Right atrium auricular region (tissue), 2 donors: Measurements from ENCODE around the gene CACNA1G. TPM values are rescaled to one million over a fixed set of nuclear protein-coding genes. Genes with fewer than 3 reads are reported as not detected.

Experiments
- DNase-seq: peaks from one replicate; pipeline ENCODE4 v3.0.0-alpha.2; 2019; ENCODE audit warnings: low spot score
- H3K27ac ChIP-seq, 2 donors: fragments of 200-600 bp; sonication (generic); 1 replicate in 1 of 2; 2 replicates in 1 of 2; pipeline ENCODE4 v1.5.1; 2016 to 2019
- H3K27me3 ChIP-seq, 2 donors: fragments of 200-600 bp; sonication (generic); one replicate each; pipeline versions ENCODE4 v1.5.1 to v1.6.0; 2017 to 2019
- H3K36me3 ChIP-seq: fragments of 200-600 bp; sonication (generic); one replicate; pipeline ENCODE4 v1.5.1; 2016
- H3K4me1 ChIP-seq, 2 donors: fragments of 200-600 bp; sonication (generic); one replicate each; pipeline versions ENCODE4 v1.5.1 to v1.6.0; 2017 to 2019
- H3K4me3 ChIP-seq, 2 donors: fragments of 200-600 bp; sonication (generic); 1 replicate in 1 of 2; 2 replicates in 1 of 2; pipeline ENCODE4 v1.5.1; 2017 to 2019; ENCODE audit warnings: mild to moderate bottlenecking in 1 of 2, moderate library complexity in 1 of 2
- H3K9me3 ChIP-seq, 2 donors: fragments of 200-600 bp; sonication (generic); one replicate each; pipeline ENCODE4 v1.5.1; 2019
- CTCF ChIP-seq, 2 donors: fragments of 200-600 bp; sonication (generic); IDR thresholded peaks; one replicate each; pipeline ENCODE4 v1.5.1; 2019; ENCODE audit warnings: antibody characterized with exemption in 2 of 2
- total RNA-seq, 2 donors: library from RNA; depleted of rRNA; stranded (reverse); fragments of >200 nt; gene quantifications; one replicate each; pipeline ENCODE4 v1.1.0, GENCODE V29; 2016

The CACNA1G gene
- total RNA-seq, 2 donors from 2014 or later: 4.3 to 6.2 TPM

GRCh38 chr17:50582741-50583140 is 22.2 kb downstream of the CACNA1G start:
- H3K36me3 ChIP-seq: no peaks in the 10 kb centered on the region
- no peak for TF ChIP-seq CTCF (IDR thresholded peaks at IDR 0.05)
- H3K4me1 ChIP-seq: peaks cover 0 to 46% of the 10 kb centered on the region in 2 donors
- no peak overlapping the region for H3K4me3 ChIP-seq
- DNase-seq: no peak
- peak overlapping the region; percentile 84 to 94 for H3K27ac ChIP-seq
- no peaks in the 10 kb centered on the region for H3K9me3 ChIP-seq
- no peaks in the 10 kb centered on the region for H3K27me3 ChIP-seq

GRCh38 chr17:50583641-50584040 is 23.1 kb downstream of the CACNA1G start:
- Histone ChIP-seq H3K27me3 (no peaks in the 10 kb centered on the region), H3K4me3 (peak overlapping the region in 1 of 2 donors; percentile 31), H3K36me3 (no peaks in the 10 kb centered on the region), H3K9me3 (no peaks in the 10 kb centered on the region), H3K4me1 (peaks cover 0 to 51% of the 10 kb centered on the region in 2 donors), H3K27ac (peak overlapping the region; percentile 84 to 94)
- no peak for DNase-seq
- TF ChIP-seq CTCF (IDR thresholded peaks at IDR 0.05): no peak

- Histone ChIP-seq H3K9me3 (no peaks in the 10 kb centered on the region), H3K27me3 (no peaks in the 10 kb centered on the region), H3K27ac (peak overlapping the region; percentile 84 to 94), H3K4me1 (peaks cover 0 to 55% of the 10 kb centered on the region in 2 donors), H3K36me3 (no peaks in the 10 kb centered on the region), H3K4me3 (peak overlapping the region in 1 of 2 donors; percentile 31)
- DNase-seq: no peak
- TF ChIP-seq CTCF (IDR thresholded peaks at IDR 0.05): no peak
These were observed 23.6 kb downstream of the CACNA1G start for GRCh38 chr17:50584116-50584515.

GRCh38 chr17:50584749-50585148 is 24.2 kb downstream of the CACNA1G start:
- Histone ChIP-seq H3K36me3 (no peaks in the 10 kb centered on the region), H3K27me3 (no peaks in the 10 kb centered on the region), H3K4me3 (peak overlapping the region in 1 of 2 donors; percentile 31), H3K9me3 (no peaks in the 10 kb centered on the region), H3K4me1 (peaks cover 0 to 58% of the 10 kb centered on the region in 2 donors), H3K27ac (peak overlapping the region; percentile 84 to 94)
- TF ChIP-seq CTCF (IDR thresholded peaks at IDR 0.05): no peak
- no peak for DNase-seq

- Histone ChIP-seq H3K4me1 (peaks cover 0 to 59% of the 10 kb centered on the region in 2 donors), H3K27ac (peak overlapping the region; percentile 84 to 94), H3K4me3 (no peak overlapping the region), H3K9me3 (no peaks in the 10 kb centered on the region), H3K36me3 (no peaks in the 10 kb centered on the region), H3K27me3 (no peaks in the 10 kb centered on the region)
- DNase-seq: no peak
- no peak for TF ChIP-seq CTCF (IDR thresholded peaks at IDR 0.05)
These were observed 24.8 kb downstream of the CACNA1G start for GRCh38 chr17:50585346-50585745.

- Histone ChIP-seq H3K4me1 (peaks cover 0 to 64% of the 10 kb centered on the region in 2 donors), H3K4me3 (no peak overlapping the region), H3K27ac (peak overlapping the region; percentile 84 to 94), H3K27me3 (no peaks in the 10 kb centered on the region), H3K9me3 (no peaks in the 10 kb centered on the region), H3K36me3 (no peaks in the 10 kb centered on the region)
- DNase-seq: no peak
- TF ChIP-seq CTCF (IDR thresholded peaks at IDR 0.05): no peak
These were observed 25.4 kb downstream of the CACNA1G start for GRCh38 chr17:50585891-50586290.
